GM12865 (cell line): Measurements from ENCODE around the gene GABPB1.

Source experiments
- DNase-seq: peaks from one replicate; pipeline ENCODE4 v3.0.0; 2010; ENCODE audit warnings: low read depth
- H3K4me3 ChIP-seq: 2 replicates; pipeline ENCODE4 v1.5.1; 2011; ENCODE audit warnings: mild to moderate bottlenecking, low read depth, low read length, control low read depth
- TF ChIP-seq, protein P1 (sequence below): IDR thresholded peaks from 2 replicates; pipeline ENCODE4 v1.5.1; 2011; ENCODE audit warnings: low read length, control low read depth, low read depth, inconsistent platforms; ENCODE audit not compliant: insufficient read depth; ENCODE audit errors: missing control alignments

Gene GABPB1

DNA sequence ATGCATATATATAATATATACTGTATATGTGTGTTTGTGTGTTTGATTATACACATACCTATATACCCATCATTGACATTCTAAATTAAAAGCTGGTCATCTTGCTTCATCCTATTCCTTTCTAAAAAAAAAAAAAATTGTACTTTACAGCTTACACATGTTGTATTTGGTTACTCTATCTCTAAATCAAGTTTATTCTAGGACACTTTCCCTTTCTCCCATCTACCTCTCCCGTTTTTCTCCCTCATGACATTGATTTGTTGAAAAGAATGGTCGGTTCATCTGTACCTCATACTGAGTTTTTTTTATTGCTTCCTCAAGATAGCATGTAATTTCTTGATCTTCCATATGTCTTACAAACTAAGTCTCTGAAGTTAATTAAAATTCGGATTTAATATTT is 26.9 kb downstream of the GABPB1 start:
- no peak overlapping the region for H3K4me3 ChIP-seq
- TF ChIP-seq, protein P1, sequence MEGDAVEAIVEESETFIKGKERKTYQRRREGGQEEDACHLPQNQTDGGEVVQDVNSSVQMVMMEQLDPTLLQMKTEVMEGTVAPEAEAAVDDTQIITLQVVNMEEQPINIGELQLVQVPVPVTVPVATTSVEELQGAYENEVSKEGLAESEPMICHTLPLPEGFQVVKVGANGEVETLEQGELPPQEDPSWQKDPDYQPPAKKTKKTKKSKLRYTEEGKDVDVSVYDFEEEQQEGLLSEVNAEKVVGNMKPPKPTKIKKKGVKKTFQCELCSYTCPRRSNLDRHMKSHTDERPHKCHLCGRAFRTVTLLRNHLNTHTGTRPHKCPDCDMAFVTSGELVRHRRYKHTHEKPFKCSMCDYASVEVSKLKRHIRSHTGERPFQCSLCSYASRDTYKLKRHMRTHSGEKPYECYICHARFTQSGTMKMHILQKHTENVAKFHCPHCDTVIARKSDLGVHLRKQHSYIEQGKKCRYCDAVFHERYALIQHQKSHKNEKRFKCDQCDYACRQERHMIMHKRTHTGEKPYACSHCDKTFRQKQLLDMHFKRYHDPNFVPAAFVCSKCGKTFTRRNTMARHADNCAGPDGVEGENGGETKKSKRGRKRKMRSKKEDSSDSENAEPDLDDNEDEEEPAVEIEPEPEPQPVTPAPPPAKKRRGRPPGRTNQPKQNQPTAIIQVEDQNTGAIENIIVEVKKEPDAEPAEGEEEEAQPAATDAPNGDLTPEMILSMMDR: no peak
- DNase-seq: no peak

DNA sequence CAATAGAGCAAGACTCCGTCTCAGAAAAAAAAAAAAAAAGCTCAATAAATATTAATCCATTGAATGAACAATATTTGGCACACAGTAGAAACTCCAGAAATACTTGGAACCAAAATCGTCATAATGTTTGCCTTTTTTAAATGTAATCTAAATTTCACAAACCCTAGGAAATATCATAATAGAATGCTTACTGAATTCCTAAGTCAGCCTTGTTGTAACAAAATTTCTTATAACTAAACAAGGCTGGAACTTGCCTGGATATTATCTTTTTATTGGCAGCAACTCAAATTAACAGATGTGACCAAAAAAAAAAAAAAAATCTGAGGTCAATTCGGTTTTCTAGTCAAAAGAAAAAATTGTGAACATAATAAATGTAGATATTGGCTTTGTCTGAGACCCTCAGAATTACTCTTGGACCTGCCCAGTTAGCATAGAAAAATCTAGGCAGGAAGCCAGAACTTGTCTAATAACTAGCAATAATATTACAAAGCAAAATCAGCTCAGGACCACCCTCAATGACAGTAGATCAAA is 33.3 kb downstream of the GABPB1 start:
- H3K4me3 ChIP-seq: no peak overlapping the region

DNA sequence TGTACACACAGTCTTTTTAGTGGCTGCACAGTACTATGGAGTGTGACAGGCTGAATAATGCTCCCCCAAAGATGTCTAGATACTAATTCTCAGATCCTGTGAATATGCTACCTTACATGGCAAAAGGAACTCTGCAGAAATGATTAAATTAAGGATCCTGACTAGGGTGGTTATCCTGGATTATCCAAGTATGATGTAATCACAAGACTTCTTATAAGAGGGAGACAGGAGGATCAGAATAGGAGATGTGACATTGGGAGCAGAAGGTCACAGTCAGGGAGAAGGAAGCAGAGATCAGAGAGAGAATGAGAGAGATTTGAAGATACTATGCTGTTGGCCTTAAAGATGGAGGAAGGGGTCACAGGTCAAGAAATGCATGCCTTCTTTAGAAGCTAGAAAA is 34.5 kb downstream of the GABPB1 start:
- TF ChIP-seq, protein P1: no peak
- DNase-seq: no peak
- no peak overlapping the region for H3K4me3 ChIP-seq

More for the DNA sequence above, 33.3 kb downstream of the GABPB1 start:
- DNase-seq: no peak
- TF ChIP-seq, protein P1: no peak

DNA sequence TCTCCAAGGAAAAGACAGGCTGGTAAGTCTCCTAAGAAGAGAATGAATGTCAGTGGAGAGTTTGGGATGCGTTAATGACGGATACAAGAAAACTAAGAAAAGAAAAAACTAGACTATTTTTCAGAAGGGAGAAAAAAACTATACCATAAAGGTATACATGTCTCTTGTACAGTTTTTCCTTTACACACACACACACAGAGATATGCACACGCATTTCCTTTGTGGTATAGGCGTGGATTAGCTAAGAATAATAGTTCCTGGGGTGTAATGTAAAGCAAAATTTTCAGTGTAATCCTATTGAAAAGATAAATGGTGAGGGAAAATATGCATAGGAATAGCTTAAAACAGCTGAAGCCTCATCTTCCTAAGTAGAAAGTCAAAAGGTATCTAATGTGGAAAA is 36.3 kb downstream of the GABPB1 start:
- H3K4me3 ChIP-seq: no peak overlapping the region
- no peak for DNase-seq
- TF ChIP-seq, protein P1: no peak

DNA sequence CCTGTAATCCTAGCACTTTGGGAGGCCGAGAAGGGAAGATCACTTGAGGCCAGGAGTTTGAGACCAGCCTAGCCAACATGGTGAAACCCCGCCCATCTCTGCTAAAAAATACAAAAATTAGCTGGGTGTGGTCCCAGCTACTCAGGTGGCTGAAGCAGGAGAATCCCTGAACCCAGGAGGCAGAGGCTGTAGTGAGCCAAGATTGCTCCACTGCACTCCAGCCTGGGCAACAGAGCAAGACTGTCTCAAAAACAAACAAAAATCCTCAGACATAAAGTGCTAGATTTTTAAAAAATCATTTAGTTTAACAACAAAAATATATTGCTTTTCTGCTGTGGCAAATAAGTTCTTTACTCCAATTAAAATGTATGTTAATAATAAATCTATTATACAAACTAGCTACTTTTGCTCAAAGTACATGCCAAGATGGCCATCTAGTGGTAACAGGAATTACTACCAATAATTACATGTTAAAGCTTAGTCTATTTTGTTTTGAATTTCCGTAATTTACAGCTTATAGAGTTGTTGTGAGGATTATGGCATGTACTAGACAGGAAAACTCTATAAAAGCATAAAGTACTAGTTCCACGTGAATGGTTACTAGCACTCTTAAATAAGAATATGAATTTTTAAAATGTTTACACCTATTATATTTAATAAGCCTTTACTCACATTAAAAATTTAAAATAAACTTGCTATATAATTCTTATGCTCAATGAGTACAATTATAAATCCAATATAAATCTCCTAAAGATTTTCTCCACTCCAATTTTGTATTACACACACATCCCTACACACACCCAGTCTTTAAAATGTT is 39.0 kb downstream of the GABPB1 start:
- TF ChIP-seq, protein P1: peak; percentile 54
- peak; percentile 53 for DNase-seq
- H3K4me3 ChIP-seq: no peak overlapping the region

DNA sequence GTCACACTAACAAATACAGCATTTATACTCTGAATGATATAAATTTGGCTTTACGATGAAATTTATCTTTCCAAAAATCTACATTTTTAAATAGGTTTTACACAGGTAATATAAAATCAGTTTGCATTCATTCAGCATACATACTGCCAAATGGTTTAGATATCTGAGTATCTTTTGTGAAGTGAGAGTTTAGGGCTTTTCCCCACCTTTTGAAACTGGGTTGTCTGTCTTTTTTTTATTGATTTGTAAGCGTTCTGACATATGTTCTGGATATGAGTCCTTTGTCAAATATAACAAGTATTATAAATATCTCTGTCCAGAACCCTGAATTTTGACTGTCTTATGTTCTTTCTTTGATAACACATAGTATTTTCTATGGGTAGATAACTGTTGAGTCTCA is 42.4 kb downstream of the GABPB1 start:
- H3K4me3 ChIP-seq: no peak overlapping the region
- TF ChIP-seq, protein P1: no peak
- DNase-seq: no peak
